Kidney epithelial cell (primary cell): ENCODE measurements around the gene MAP7. TPM values are rescaled to one million over a fixed set of nuclear protein-coding genes. Genes with fewer than 3 reads are reported as not detected.
"Not testable (repeated sequence)": the region's sequence is repeated elsewhere in the genome, so short reads cannot be mapped to it uniquely, and the experiment has no call there.

Source experiments
- DNase-seq: peaks from one replicate; pipeline ENCODE4 v3.0.0-alpha.2; 2010; ENCODE audit warnings: low read depth
- H3K27me3 ChIP-seq: 2 replicates; pipeline ENCODE4 v1.6.0; 2011; ENCODE audit warnings: low read length; ENCODE audit not compliant: control insufficient read depth, insufficient read depth
- H3K36me3 ChIP-seq: 2 replicates; pipeline ENCODE4 v1.5.1; 2011; ENCODE audit warnings: low read length; ENCODE audit not compliant: control insufficient read depth, insufficient read depth
- H3K4me3 ChIP-seq: 2 replicates; pipeline ENCODE4 v1.5.1; 2011; ENCODE audit warnings: low read depth, mild to moderate bottlenecking, control low read depth, low read length
- total RNA-seq: library from RNA; depleted of rRNA; stranded (reverse); fragments of >200 nt; gene quantifications from 2 replicates; pipeline ENCODE4 v1.2.3, GENCODE V29; 2015
- TF ChIP-seq, protein P1 (sequence below): IDR thresholded peaks from 2 replicates; pipeline ENCODE4 v1.5.1; 2011; ENCODE audit warnings: mild to moderate bottlenecking, moderate library complexity, low read length, control low read depth, inconsistent platforms; ENCODE audit not compliant: insufficient read depth, poor library complexity, severe bottlenecking

Gene MAP7
- total RNA-seq, 1 donor from 2014 or later, result 17.6 TPM

DNA sequence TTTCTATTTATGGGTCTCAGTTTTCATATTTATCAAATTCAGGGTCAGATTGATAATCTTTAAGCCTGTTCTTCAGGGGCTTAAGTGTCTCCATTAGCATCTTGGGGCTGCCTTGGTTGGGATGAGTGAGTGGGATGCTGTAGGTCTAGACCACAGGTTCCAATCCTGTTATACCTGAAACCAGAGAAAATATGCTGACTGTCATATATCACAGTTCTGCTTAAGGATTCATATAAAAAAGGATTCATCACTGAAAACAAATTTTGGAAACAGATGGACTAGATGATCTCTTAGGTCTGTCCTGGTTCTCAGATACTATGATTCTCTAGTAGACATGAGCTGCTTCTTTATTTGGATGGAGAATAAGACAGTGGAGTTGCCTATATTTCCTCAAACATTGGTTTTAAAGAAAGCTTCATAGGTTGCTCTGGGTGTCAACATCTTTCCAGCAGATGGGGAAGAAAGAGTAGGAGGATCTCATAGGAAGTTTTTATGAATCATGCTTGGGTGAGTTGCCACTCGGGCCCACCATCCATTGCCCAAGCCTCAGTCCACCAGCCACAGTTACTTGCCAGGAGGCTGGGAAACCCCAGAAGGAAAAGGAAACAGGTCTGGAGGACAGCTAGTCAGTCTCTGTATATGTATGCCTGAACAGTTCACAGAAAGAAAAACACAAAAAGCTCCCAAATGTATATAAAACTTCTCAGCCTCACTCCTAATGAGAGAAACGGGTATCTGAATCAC, 42.9 kb upstream of the MAP7 start:
- no peaks in the 10 kb centered on the region for H3K27me3 ChIP-seq
- H3K4me3 ChIP-seq, result no peak overlapping the region
- H3K36me3 ChIP-seq, result peaks cover 1% of the 10 kb centered on the region
- DNase-seq, result no peak
- TF ChIP-seq, protein P1, sequence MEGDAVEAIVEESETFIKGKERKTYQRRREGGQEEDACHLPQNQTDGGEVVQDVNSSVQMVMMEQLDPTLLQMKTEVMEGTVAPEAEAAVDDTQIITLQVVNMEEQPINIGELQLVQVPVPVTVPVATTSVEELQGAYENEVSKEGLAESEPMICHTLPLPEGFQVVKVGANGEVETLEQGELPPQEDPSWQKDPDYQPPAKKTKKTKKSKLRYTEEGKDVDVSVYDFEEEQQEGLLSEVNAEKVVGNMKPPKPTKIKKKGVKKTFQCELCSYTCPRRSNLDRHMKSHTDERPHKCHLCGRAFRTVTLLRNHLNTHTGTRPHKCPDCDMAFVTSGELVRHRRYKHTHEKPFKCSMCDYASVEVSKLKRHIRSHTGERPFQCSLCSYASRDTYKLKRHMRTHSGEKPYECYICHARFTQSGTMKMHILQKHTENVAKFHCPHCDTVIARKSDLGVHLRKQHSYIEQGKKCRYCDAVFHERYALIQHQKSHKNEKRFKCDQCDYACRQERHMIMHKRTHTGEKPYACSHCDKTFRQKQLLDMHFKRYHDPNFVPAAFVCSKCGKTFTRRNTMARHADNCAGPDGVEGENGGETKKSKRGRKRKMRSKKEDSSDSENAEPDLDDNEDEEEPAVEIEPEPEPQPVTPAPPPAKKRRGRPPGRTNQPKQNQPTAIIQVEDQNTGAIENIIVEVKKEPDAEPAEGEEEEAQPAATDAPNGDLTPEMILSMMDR, result no peak

DNA sequence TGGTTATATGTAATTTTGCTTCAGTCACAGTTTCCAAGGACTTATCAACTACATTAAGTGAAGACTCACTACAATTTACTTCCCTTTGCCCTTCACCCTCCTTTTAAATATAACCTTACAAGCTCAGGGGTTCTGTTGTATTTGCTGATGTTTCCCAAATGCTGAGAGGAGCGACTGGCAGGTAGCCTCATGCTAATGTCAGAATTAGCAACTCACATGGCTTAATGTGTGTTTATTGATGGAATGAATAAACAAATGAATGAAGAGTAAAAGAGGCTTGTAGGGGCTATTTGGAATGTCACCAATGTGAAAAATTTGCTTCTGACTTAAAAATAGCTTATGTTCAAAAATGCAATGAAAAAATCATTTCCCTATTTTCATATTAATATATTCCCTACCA, 41.4 kb upstream of the MAP7 start:
- Histone ChIP-seq H3K4me3 (no peak overlapping the region), H3K36me3 (peaks cover 1% of the 10 kb centered on the region), H3K27me3 (no peaks in the 10 kb centered on the region)
- DNase-seq, result no peak
- TF ChIP-seq, protein P1, result no peak

DNA sequence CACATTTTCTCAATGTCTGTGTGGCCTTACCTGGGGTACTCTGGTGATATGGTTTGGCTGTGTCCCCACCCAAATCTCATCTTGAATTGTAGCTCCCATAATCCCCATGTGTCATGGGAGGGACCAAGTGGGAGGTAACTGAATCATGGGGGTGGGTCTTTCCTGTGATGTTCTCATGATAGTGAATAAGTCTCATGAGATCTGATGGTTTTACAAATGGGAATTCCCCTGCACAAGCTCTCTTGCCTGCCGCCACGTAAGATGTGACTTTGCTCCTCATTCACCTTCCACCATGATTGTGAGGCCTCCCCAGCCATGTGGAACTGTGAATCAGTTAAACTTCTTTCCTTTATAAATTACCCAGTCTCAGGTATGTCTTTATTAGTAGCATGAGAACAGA, 40.6 kb upstream of the MAP7 start:
- H3K4me3 ChIP-seq, H3K27me3 ChIP-seq, DNase-seq, H3K36me3 ChIP-seq: not testable (repeated sequence)

DNA sequence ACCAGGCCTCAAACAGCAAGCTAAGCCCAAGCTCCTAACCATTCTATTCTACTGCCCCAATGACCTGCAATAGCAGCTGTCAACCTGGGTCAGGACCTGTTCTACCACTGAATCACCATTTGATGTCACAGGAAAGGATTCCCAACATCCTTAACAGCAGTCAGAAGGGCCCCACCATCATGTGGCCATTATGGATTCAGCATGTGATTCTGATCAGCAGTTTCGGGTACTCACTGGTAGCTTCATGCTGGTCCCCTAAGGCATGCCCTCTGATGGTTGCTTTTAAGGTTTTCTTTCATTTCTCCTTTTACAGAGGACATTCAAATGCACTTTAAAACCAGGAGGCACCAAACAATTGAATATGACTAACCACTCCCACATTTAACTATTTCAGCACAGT, 37.3 kb upstream of the MAP7 start:
- no peak overlapping the region for H3K4me3 ChIP-seq
- DNase-seq, result no peak
- TF ChIP-seq, protein P1, result no peak
- H3K36me3 ChIP-seq, result peaks cover 1% of the 10 kb centered on the region
- H3K27me3 ChIP-seq, result no peaks in the 10 kb centered on the region

DNA sequence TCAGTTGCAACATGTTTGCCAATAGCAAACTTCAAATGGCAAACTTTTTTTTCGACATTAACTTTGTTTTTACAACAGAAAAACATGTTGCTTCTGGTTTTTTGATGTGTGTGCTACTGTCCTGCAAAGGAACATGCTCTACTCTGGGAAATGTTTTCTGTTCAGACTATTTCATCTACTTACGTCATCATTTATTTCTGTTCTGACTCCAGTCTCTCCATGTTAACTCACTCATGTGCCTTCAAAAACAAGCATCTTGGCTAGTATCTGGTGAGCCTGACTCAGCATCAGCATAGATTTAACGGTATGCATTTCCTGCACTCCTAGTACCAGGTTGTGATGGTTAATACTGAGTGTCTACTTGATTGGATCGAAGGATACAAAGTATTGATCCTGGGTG, 36.1 kb upstream of the MAP7 start:
- Histone ChIP-seq H3K27me3 (no peaks in the 10 kb centered on the region), H3K36me3 (peaks cover 1% of the 10 kb centered on the region), H3K4me3 (no peak overlapping the region)
- TF ChIP-seq, protein P1, result no peak
- DNase-seq, result no peak

DNA sequence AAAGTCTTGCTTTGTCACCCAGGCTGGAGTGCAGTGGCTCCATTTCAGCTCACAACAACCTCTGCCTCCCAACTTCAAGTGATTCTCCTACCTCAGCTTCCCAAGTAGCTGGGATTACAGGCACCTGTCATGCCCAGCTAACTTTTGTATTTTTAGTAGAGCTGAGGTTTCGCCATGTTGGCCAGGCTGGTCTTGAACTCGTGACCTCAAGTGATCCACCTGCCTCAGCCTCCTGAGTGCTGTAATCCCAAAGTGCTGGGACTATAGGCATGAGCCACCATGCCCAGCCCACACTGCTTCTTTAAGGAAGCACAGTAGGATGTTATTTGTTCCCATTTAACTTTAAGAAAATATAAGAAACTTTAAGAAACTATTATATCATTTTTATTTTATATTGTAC, 35.3 kb upstream of the MAP7 start:
- H3K36me3 ChIP-seq, DNase-seq, H3K27me3 ChIP-seq, H3K4me3 ChIP-seq: not testable (repeated sequence)

DNA sequence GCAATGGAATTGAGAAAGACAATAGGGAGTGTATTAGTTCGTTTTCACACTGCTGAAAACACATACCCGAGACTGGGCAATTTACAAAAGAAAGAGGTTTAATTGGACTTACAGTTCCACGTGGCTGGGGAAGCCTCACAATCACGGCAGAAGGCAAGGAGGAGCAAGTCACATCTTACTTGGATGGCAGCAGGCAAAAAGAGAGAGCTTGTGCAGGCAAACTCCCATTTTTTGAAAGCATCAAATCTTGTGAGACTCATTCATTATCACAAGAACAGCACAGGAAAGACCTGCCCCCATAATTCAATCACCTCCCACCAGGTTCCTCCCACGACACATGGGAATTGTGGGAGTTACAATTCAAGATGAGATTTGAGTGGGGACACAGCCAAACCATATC, 34.1 kb upstream of the MAP7 start:
- H3K4me3 ChIP-seq, H3K36me3 ChIP-seq, H3K27me3 ChIP-seq, DNase-seq: not testable (repeated sequence)
